ENCODE data around the gene CCDC93. TPM values are rescaled to one million over a fixed set of nuclear protein-coding genes. Genes with fewer than 3 reads are reported as not detected.

Gene CCDC93, protein sequence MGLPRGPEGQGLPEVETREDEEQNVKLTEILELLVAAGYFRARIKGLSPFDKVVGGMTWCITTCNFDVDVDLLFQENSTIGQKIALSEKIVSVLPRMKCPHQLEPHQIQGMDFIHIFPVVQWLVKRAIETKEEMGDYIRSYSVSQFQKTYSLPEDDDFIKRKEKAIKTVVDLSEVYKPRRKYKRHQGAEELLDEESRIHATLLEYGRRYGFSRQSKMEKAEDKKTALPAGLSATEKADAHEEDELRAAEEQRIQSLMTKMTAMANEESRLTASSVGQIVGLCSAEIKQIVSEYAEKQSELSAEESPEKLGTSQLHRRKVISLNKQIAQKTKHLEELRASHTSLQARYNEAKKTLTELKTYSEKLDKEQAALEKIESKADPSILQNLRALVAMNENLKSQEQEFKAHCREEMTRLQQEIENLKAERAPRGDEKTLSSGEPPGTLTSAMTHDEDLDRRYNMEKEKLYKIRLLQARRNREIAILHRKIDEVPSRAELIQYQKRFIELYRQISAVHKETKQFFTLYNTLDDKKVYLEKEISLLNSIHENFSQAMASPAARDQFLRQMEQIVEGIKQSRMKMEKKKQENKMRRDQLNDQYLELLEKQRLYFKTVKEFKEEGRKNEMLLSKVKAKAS
- 10.4 to 15.1 TPM (median 13.9 TPM) in 5 replicates for total RNA-seq (2022; extraction: Qiagen RNA extraction; ENCODE audit: low read depth)

DNA sequence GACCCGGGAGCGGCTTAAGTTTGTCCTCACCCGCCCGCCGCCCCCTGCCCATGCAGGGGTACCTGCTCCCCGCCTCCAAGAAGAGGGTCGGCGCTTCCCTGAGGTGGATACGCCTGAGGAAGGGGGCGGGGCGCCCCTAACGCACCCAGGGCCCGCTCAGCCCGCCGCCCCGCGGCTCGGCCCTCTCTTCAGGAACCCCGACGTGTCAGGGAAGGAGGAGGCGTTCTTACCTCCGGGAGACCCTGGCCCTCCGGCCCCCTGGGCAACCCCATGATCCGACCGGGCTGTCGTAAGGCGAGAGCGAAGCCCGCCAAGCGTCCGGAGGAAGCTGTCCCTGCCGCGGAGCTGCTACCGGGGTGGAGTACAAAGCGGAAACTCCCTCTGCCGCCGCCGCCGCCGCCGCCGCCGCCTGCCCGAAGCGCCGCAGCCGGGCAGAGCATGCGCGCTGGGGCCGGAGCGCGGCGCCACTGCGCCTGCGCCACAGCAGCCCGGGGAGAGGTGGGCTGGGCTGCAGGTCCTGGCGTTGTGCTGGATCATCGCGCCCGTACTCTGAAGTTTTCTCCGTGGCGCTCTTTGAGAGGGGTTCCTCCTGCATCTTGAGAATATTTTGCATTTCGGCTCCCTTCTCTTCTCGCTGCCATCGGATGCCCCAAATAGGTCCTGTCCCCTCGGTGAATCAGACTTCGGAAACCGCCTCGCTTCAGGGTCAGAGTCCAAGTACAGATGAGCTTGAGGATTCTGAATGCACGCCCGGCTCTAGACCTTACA lies at the start of gene CCDC93:
CCDC93 (minus strand) TSS at position 347 of the 768 bp plus-strand sequence; CDS start at position 272, 75 bp downstream.

Other genes starting within 250 kb of the CCDC93 start
- 61.1 to 72.8 TPM (median 69.2 TPM) in 5 replicates for gene DDX18, start 199.4 kb downstream of the CCDC93 start, total RNA-seq (2022; extraction: Qiagen RNA extraction; ENCODE audit: low read depth)
- 10.2 to 15.1 TPM (median 13.6 TPM) in 5 replicates for gene INSIG2, start 74.4 kb upstream of the CCDC93 start, total RNA-seq (2022; extraction: Qiagen RNA extraction; ENCODE audit: low read depth)

All from A549 treated with GW870086 at 1 μM for 4 hours (cell line).